ENCODE data around the gene LRRC32. TPM values are rescaled to one million over a fixed set of nuclear protein-coding genes. Genes with fewer than 3 reads are reported as not detected.
"Not testable (repeated sequence)": the region's sequence is repeated elsewhere in the genome, so short reads cannot be mapped to it uniquely, and the experiment has no call there.

The LRRC32 gene
- total RNA-seq, 1 donor from 2014 or later: 192 TPM

DNA sequence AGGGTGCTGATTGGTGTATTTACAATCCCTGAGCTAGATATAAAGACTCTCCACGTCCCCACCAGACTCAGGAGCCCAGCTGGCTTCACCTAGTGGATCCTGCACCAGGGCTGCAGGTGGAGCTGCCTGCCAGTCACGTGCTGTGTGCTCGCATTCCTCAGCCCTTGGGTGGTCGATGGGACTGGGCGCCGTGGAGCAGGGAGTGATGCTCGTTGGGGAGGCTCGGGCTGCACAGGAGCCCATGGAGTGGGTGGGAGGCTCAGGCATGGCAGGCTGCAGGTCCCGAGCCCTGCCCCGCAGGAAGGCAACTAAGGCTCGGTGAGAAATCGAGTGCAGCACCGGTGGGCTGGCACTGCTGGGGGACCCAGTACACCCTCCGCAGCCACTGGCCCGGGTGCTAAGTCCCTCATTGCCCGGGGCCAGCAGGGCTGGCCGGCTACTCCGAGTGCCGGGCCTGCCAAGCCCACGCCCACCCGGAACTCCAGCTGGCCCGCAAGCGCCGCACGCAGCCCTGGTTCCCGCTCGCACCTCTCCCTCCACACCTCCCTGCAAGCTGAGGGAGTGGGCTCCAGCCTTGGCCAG is 61.6 kb downstream of the LRRC32 start:
- not testable (repeated sequence) for ATAC-seq; DNase-seq (ENCODE audit: low spot score)

DNA sequence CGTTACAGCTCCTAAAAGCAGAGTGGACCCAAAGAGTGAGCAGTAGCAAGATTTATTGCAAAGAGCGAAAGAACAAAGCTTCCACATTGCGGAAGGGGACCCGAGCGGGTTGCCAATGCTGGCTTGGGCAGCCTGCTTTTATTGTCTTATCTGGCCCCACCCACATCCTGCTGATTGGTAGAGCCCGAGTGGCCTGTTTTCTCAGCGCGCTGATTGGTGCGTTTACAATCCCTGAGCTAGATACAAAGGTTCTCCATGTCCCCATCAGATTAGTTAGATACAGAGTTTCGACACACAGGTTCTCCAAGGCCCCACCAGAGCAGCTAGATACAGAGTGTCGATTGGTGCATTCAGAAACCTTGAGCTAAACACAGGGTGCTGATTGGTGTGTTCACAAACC is 62.3 kb downstream of the LRRC32 start:
- DNase-seq (ENCODE audit: low spot score); intact Hi-C loops (cut with DNase I); ATAC-seq: not testable (repeated sequence)

More for the DNA sequence above, 61.6 kb downstream of the LRRC32 start:
- intact Hi-C loops (cut with DNase I): not testable (repeated sequence)

Other genes starting within 250 kb of the LRRC32 start
- gene EMSY, start 225.7 kb downstream of the LRRC32 start, total RNA-seq: 35.2 TPM
- gene TSKU, start 112.6 kb upstream of the LRRC32 start, total RNA-seq: 48.8 TPM
- gene ACER3, start 190.2 kb upstream of the LRRC32 start, total RNA-seq: 56.7 TPM

Measured in sciatic nerve (tissue), 2 donors.